H1 (cell line): ENCODE data around the gene PCDHA1. TPM values are rescaled to one million over a fixed set of nuclear protein-coding genes. Genes with fewer than 3 reads are reported as not detected.
A peak's percentile ranks its signal among the peaks of the same experiment; 100 is the strongest.

Experiments used
- CTCF ChIA-PET: fragments of 300-600 bp; sonication (Branson Sonifier 250); formaldehyde crosslinking; loops from one replicate; lab custom pipeline; 2021; ENCODE audit not compliant: partially characterized antibody; lab: Charles Lee
- POLR2A ChIA-PET: fragments of 300-600 bp; sonication (Branson Sonifier 250); formaldehyde crosslinking; loops from one replicate; lab custom pipeline; 2021; ENCODE audit warnings: inconsistent platforms; ENCODE audit not compliant: partially characterized antibody; lab: Charles Lee
- DNase-seq, 2 experiments: peaks; one replicate each; pipeline versions ENCODE4 v3.0.0 to v3.0.0-alpha.2; 2010 to 2022; ENCODE audit warnings: low spot score in 2 of 2, low read depth in 1 of 2, mixed read lengths in 1 of 2
- FAIRE-seq: peaks from 2 replicates; lab custom pipeline; 2011; peaks lifted over from hg19 to GRCh38; lab: Jason Lieb, UNC
- H2AFZ ChIP-seq: 2 replicates; pipeline ENCODE4 v1.8.1; 2012; ENCODE audit warnings: low read length, inconsistent platforms
- H2AK5ac ChIP-seq: 2 replicates; pipeline ENCODE4 v1.6.1; 2013; ENCODE audit warnings: low read depth, low read length
- H2BK120ac ChIP-seq: replicated peaks from 2 replicates; pipeline ENCODE3; 2013; ENCODE audit warnings: low read depth, low read length, inconsistent platforms
- H2BK12ac ChIP-seq: 2 replicates; pipeline ENCODE4 v1.6.1; 2013; ENCODE audit warnings: low read depth, low read length
- H2BK15ac ChIP-seq: 2 replicates; pipeline ENCODE4 v1.6.1; 2013; ENCODE audit warnings: low read length
- H2BK20ac ChIP-seq: 2 replicates; pipeline ENCODE4 v1.6.1; 2013; ENCODE audit warnings: low read length
- H2BK5ac ChIP-seq: 2 replicates; pipeline ENCODE4 v1.6.1; 2013; ENCODE audit warnings: low read depth, low read length
- H3K14ac ChIP-seq: 2 replicates; pipeline ENCODE4 v1.6.1; 2013; ENCODE audit warnings: inconsistent platforms; ENCODE audit not compliant: insufficient read length
- H3K18ac ChIP-seq: 2 replicates; pipeline ENCODE4 v1.6.1; 2013; ENCODE audit warnings: low read length; ENCODE audit errors: extremely low read depth
- H3K23ac ChIP-seq: 2 replicates; pipeline ENCODE4 v1.6.1; 2013; ENCODE audit warnings: inconsistent platforms; ENCODE audit not compliant: insufficient read length
- H3K23me2 ChIP-seq: 2 replicates; pipeline ENCODE4 v1.6.1; 2013; ENCODE audit warnings: low read depth, low read length
- H3K27ac ChIP-seq: 2 replicates; pipeline ENCODE4 v1.6.1; 2011; ENCODE audit warnings: low read depth, low read length, inconsistent platforms
- H3K27me3 ChIP-seq, 4 experiments: replicated peaks in 1 of 4; 1 replicate in 1 of 4; 2 replicates in 3 of 4; pipeline versions ENCODE4 v1.6.1 to v1.8.1; 2011 to 2013; ENCODE audit warnings: low read length in 3 of 4, mild to moderate bottlenecking in 3 of 4, inconsistent platforms in 2 of 4, mixed read lengths in 2 of 4, moderate library complexity in 1 of 4; ENCODE audit not compliant: control insufficient read depth in 3 of 4, insufficient read depth in 3 of 4; ENCODE audit errors: extremely low read depth in 1 of 4
- H3K36me3 ChIP-seq, 4 experiments: 2 replicates each; pipeline versions ENCODE4 v1.6.1 to v1.8.1; 2011 to 2013; ENCODE audit warnings: mild to moderate bottlenecking in 4 of 4, low read length in 3 of 4, moderate library complexity in 2 of 4, control low read depth in 1 of 4, inconsistent platforms in 1 of 4; ENCODE audit not compliant: insufficient read depth in 4 of 4, control insufficient read depth in 2 of 4
- H3K4ac ChIP-seq: replicated peaks from 2 replicates; pipeline ENCODE3; 2013; ENCODE audit warnings: low read length, low read depth, mixed read lengths, inconsistent platforms; ENCODE audit not compliant: insufficient read length
- H3K4me1 ChIP-seq, 4 experiments: replicated peaks in 1 of 4; 1 replicate in 1 of 4; 2 replicates in 3 of 4; pipeline versions ENCODE4 v1.6.1 to v1.8.1; 2011 to 2013; ENCODE audit warnings: low read length in 3 of 4, inconsistent platforms in 2 of 4, mixed read lengths in 1 of 4; ENCODE audit not compliant: insufficient read depth in 4 of 4, control insufficient read depth in 3 of 4
- H3K4me2 ChIP-seq, 2 experiments: 2 replicates each; pipeline versions ENCODE4 v1.6.1 to v1.8.1; 2011 to 2013; ENCODE audit warnings: low read depth in 2 of 2, low read length in 2 of 2, control low read depth in 1 of 2, inconsistent platforms in 1 of 2, mild to moderate bottlenecking in 1 of 2; ENCODE audit not compliant: insufficient read depth in 1 of 2
- H3K4me3 ChIP-seq, 4 experiments: fragments of 200-600, 300-600 bp in 1 of 4; sonication (generic), shearing (Covaris generic), sonication (Bioruptor Twin) in 1 of 4; 2 replicates each; pipeline versions ENCODE4 v1.5.1 to v1.8.1; 2011 to 2016; ENCODE audit warnings: low read length in 4 of 4, low read depth in 3 of 4, control low read depth in 2 of 4, inconsistent platforms in 2 of 4, mild to moderate bottlenecking in 2 of 4, mixed read lengths in 1 of 4, moderate library complexity in 1 of 4; ENCODE audit not compliant: insufficient read depth in 2 of 4; ENCODE audit errors: extremely low read depth in 1 of 4
- H3K56ac ChIP-seq: replicated peaks from 2 replicates; pipeline ENCODE3; 2013; ENCODE audit warnings: low read depth, mild to moderate bottlenecking, mixed read lengths, low read length, inconsistent platforms; ENCODE audit not compliant: insufficient read length
- H3K79me1 ChIP-seq: 2 replicates; pipeline ENCODE4 v1.6.1; 2013; ENCODE audit warnings: low read depth, low read length, control low read depth
- H3K79me2 ChIP-seq, 2 experiments: 2 replicates each; pipeline versions ENCODE4 v1.6.1 to v1.8.1; 2012 to 2013; ENCODE audit warnings: low read length in 2 of 2, mild to moderate bottlenecking in 2 of 2, inconsistent platforms in 1 of 2; ENCODE audit not compliant: insufficient read depth in 2 of 2, control insufficient read depth in 1 of 2
- H3K9ac ChIP-seq, 4 experiments: replicated peaks in 1 of 4; 1 replicate in 1 of 4; 2 replicates in 3 of 4; pipeline versions ENCODE4 v1.6.1 to v1.8.1; 2011 to 2013; ENCODE audit warnings: low read depth in 3 of 4, low read length in 3 of 4, control low read depth in 2 of 4, mild to moderate bottlenecking in 2 of 4, moderate library complexity in 2 of 4, inconsistent platforms in 1 of 4; ENCODE audit errors: extremely low read depth in 1 of 4
- H3K9me3 ChIP-seq, 2 experiments: 2 replicates each; pipeline versions ENCODE4 v1.6.1 to v1.8.1; 2012 to 2013; ENCODE audit warnings: mild to moderate bottlenecking in 2 of 2, moderate library complexity in 2 of 2, control low read depth in 1 of 2, inconsistent platforms in 1 of 2, low read depth in 1 of 2, low read length in 1 of 2, mixed read lengths in 1 of 2; ENCODE audit not compliant: insufficient read depth in 2 of 2
- H4K20me1 ChIP-seq, 2 experiments: replicated peaks in 1 of 2; 2 replicates each; pipeline versions ENCODE3 to v1.8.1; 2011 to 2013; ENCODE audit warnings: inconsistent platforms in 2 of 2, low read length in 2 of 2, mild to moderate bottlenecking in 1 of 2; ENCODE audit not compliant: insufficient read depth in 2 of 2, control insufficient read depth in 1 of 2
- H4K5ac ChIP-seq: 2 replicates; pipeline ENCODE4 v1.6.1; 2013; ENCODE audit warnings: low read length, low read depth, mixed read lengths, inconsistent platforms; ENCODE audit not compliant: insufficient read length
- H4K8ac ChIP-seq: 2 replicates; pipeline ENCODE4 v1.8.0; 2013; ENCODE audit warnings: mild to moderate bottlenecking, moderate library complexity, low read length, inconsistent platforms; ENCODE audit not compliant: insufficient read depth; ENCODE audit errors: extremely low read depth
- H4K91ac ChIP-seq: replicated peaks from 2 replicates; pipeline ENCODE3; 2013; ENCODE audit warnings: low read length, mixed read lengths, inconsistent platforms; ENCODE audit not compliant: insufficient read length
- EP300 ChIP-seq, 2 experiments: IDR thresholded peaks; 1 replicate in 1 of 2; 2 replicates in 1 of 2; pipeline ENCODE4 v1.6.1; 2011 to 2012; ENCODE audit warnings: low read depth in 2 of 2, low read length in 2 of 2, mild to moderate bottlenecking in 2 of 2, borderline replicate concordance in 1 of 2, inconsistent platforms in 1 of 2, moderate library complexity in 1 of 2
- HDAC2 ChIP-seq, 2 experiments: fragments of 300-600 bp in 1 of 2; sonication (generic) in 1 of 2; IDR thresholded peaks; 2 replicates each; pipeline ENCODE4 v1.6.1; 2011 to 2012; ENCODE audit warnings: low read depth in 2 of 2, low read length in 2 of 2, mild to moderate bottlenecking in 2 of 2, moderate library complexity in 2 of 2, borderline replicate concordance in 1 of 2, inconsistent platforms in 1 of 2
- JUND ChIP-seq: IDR thresholded peaks from 2 replicates; pipeline ENCODE4 v1.6.1; 2011; ENCODE audit warnings: mild to moderate bottlenecking, improper control_type of control experiment, low read length
- NANOG ChIP-seq: IDR thresholded peaks from 2 replicates; pipeline ENCODE4 v1.6.1; 2011; ENCODE audit warnings: low read length, low read depth, mild to moderate bottlenecking, inconsistent platforms; ENCODE audit not compliant: insufficient read depth, poor library complexity, severe bottlenecking
- POLR2AphosphoS5 ChIP-seq: IDR thresholded peaks from 2 replicates; pipeline ENCODE4 v1.6.1; 2011; ENCODE audit warnings: low read depth, low read length
- RAD21 ChIP-seq, 2 experiments: IDR thresholded peaks in 1 of 2; conservative IDR thresholded peaks in 1 of 2; 2 replicates each; pipeline ENCODE4 v1.6.1; 2011; ENCODE audit warnings: low read depth in 2 of 2, low read length in 2 of 2, improper control_type of control experiment in 1 of 2, inconsistent platforms in 1 of 2, mild to moderate bottlenecking in 1 of 2, moderate library complexity in 1 of 2
- RBBP5 ChIP-seq: IDR thresholded peaks from 2 replicates; pipeline ENCODE4 v1.7.1; 2012; ENCODE audit warnings: low read depth, mild to moderate bottlenecking, inconsistent platforms, low read length, moderate library complexity, borderline replicate concordance
- RFX5 ChIP-seq: IDR thresholded peaks from 2 replicates; pipeline ENCODE4 v1.6.1; 2011; ENCODE audit warnings: low read depth, low read length, improper control_type of control experiment, borderline replicate concordance
- SP2 ChIP-seq: IDR thresholded peaks from 2 replicates; pipeline ENCODE4 v1.6.1; 2012; ENCODE audit warnings: mild to moderate bottlenecking, low read length, inconsistent platforms
- TBP ChIP-seq: IDR thresholded peaks from 2 replicates; pipeline ENCODE4 v1.6.1; 2011; ENCODE audit warnings: low read depth, low read length, improper control_type of control experiment
- TCF12 ChIP-seq: IDR thresholded peaks from 2 replicates; pipeline ENCODE4 v1.6.1; 2011; ENCODE audit warnings: low read depth, mild to moderate bottlenecking, low read length
- WGBS, 2 experiments: shearing (Covaris generic) in 1 of 2; methylation state at CpG; one replicate each; pipeline versions ENCODE4 v1.1.6 to v1.1.7; 2013 to 2015; ENCODE audit warnings: low lambda C conversion rate in 2 of 2, mixed read lengths in 2 of 2, inconsistent platforms in 1 of 2, low coverage in 1 of 2, missing lambda C conversion rate in 1 of 2; ENCODE audit not compliant: insufficient replicate concordance in 2 of 2, insufficient coverage in 1 of 2, insufficient read length in 1 of 2; ENCODE audit errors: extremely low coverage in 1 of 2, missing lambda C conversion rate in 1 of 2; 5-methylcytosine and 5-hydroxymethylcytosine counted together
- polyA plus RNA-seq, 7 experiments: library from polyadenylated mRNA; depleted of rRNA in 3 of 7; stranded (reverse) in 5 of 7; unstranded in 2 of 7; fragments of >200 nt in 5 of 7; fragments of 200-250 nt in 2 of 7; gene quantifications; 1 replicate in 5 of 7; 2 replicates in 1 of 7; 4 replicates in 1 of 7; pipeline versions ENCODE4 v1.2.1 to v1.2.3, GENCODE V29; 2011 to 2013; ENCODE audit warnings: missing spikeins in 2 of 7, mixed read lengths in 2 of 7
- total RNA-seq: library from RNA; stranded (reverse); fragmentation: NEBNext Ultra II Directional; extraction: Animal tissue kit (Norgen Biotek cat#: 25700); gene quantifications from 2 replicates; pipeline ENCODE4 v1.2.1, GENCODE V29; 2021

Gene PCDHA1
- total and polyA plus RNA-seq, 2 of the 8 experiments (the other 6 are each of a cell fraction or from before 2014, with no cell fraction given): 0.23 to 0.50 TPM

DNA sequence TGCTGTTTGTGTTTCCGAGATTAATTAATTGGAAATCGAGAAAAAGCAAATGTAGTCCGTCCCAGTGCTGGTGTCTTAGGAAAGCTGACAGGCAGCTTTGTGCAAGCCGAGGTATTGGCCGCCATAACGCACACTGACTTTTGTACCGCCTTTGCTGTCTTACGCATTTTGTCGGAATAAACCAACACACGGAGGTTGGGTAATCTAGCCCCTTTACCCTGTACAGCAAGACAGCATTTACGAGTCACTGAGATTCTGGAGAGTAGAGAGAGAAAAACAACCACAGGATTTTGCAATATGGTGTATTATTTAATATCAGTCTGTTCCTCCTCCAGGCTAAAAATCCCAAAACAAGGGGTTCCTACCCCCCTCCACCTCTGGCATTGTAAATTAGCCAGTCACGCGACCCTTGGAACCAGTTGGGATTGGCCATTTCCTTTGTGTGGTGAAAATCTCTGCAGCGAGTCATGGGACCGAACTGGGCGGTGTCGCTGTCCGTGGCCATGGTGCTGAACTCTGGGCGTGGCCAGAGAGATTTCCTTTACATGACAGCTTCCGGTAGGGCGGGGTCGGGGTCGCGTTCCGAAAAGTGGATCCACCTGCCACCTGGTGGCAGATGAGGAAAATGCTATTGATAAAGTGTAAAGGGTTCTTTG, 255.0 kb downstream of the PCDHA1 start:
- peak; percentile 100 for FAIRE-seq
- WGBS, 2 experiments: 2% methylated on average over 25 of the region's 25 CpGs; no CpG with 5 or more reads in 1 of the 2 experiments
- peak in 1 of 2 experiments; percentile 99; a peak in 2 of 3 replicates for TF ChIP-seq EP300 (IDR thresholded peaks at IDR 0.05; ENCODE audit: borderline replicate concordance in 1 of 2, low read depth in 2 of 2, low read length in 2 of 2)
- peak in 1 of 2 experiments; percentile 96; a peak in 1 of 4 replicates for TF ChIP-seq HDAC2 (IDR thresholded peaks at IDR 0.05; ENCODE audit: borderline replicate concordance in 1 of 2, low read depth in 2 of 2, low read length in 2 of 2)
- peak; percentile 96 for TF ChIP-seq TBP
- no peak for TF ChIP-seq RBBP5
- peak; percentile 99 for TF ChIP-seq POLR2AphosphoS5
- TF ChIP-seq RFX5: no peak
- TF ChIP-seq RAD21 (IDR thresholded peaks at IDR 0.05 in 1 of 2, conservative IDR thresholded peaks at IDR 0.05 in 1 of 2; ENCODE audit: low read depth in 2 of 2, low read length in 2 of 2): peak; percentile 94 to 97
- no peak for TF ChIP-seq NANOG
- peak; percentile 98 for TF ChIP-seq JUND
- TF ChIP-seq TCF12: no peak
- TF ChIP-seq SP2: no peak

More for the DNA sequence above, 255.0 kb downstream of the PCDHA1 start:
- Histone ChIP-seq H3K4me1 (peaks cover 0 to 8% (median 6%) of the 10 kb centered on the region in 4 experiments; a peak in 3 of 7 replicates), H4K8ac (no peak overlapping the region), H4K20me1 (no peaks in the 10 kb centered on the region), H2BK5ac (peak overlapping the region; percentile 2; the same call in 1 of the 2 replicates), H3K36me3 (no peaks in the 10 kb centered on the region), H3K27me3 (0 out of 7 replicates have a peak, but pooled peaks cover 0 to 1% (median 0%) of the 10 kb centered on the region in 4 experiments), H3K9ac (peak overlapping the region; percentile 66 to 90 (median 80)), H2BK20ac (no peak overlapping the region), H3K14ac (no peak overlapping the region), H2BK15ac (no peak overlapping the region), H4K91ac (no peak overlapping the region), H3K4me2 (peak overlapping the region; percentile 87 to 93), H3K4me3 (peak overlapping the region; percentile 71 to 86 (median 74)), H3K23ac (no peak overlapping the region), H3K9me3 (no peaks in the 10 kb centered on the region), H3K4ac (no peak overlapping the region), H2AFZ (peak overlapping the region; percentile 97), H2BK120ac (no peak overlapping the region), H2BK12ac (no peak overlapping the region; the same call in 1 of the 2 replicates), H2AK5ac (no peak overlapping the region), H3K27ac (peak overlapping the region; percentile 97), H4K5ac (peak overlapping the region; percentile 34), H3K56ac (no peak overlapping the region), H3K18ac (no peak overlapping the region), H3K79me2 (no peaks in the 10 kb centered on the region), H3K79me1 (no peaks in the 10 kb centered on the region), H3K23me2 (peaks cover 8% of the 10 kb centered on the region)
- ChIA-PET CTCF (interaction anchor here (0.7 to 3.9 kb wide), 42 partner anchors 8 to 1918 kb away, joined by 3 to 141 read pairs (median 6); partner anchors contain the start of genes PCDHA10, PCDHA11, PCDHA12 and PCDHA13), POLR2A (interaction anchor here (0.6 to 3.1 kb wide), 28 partner anchors 10 to 674 kb away, joined by 3 to 41 read pairs (median 5); partner anchors contain the start of genes PCDHA1, PCDHA10, PCDHA11 and PCDHA12)
- DNase-seq: peak; percentile 98 to 99
